ENCODE measurements around the gene NRSN2. TPM values are rescaled to one million over a fixed set of nuclear protein-coding genes. Genes with fewer than 3 reads are reported as not detected.

Gene NRSN2
- total and polyA plus RNA-seq, 2 donors (not counting 3 experiments of a cell fraction or from before 2014, with no cell fraction given), result 36.9 to 64.1 TPM

DNA sequence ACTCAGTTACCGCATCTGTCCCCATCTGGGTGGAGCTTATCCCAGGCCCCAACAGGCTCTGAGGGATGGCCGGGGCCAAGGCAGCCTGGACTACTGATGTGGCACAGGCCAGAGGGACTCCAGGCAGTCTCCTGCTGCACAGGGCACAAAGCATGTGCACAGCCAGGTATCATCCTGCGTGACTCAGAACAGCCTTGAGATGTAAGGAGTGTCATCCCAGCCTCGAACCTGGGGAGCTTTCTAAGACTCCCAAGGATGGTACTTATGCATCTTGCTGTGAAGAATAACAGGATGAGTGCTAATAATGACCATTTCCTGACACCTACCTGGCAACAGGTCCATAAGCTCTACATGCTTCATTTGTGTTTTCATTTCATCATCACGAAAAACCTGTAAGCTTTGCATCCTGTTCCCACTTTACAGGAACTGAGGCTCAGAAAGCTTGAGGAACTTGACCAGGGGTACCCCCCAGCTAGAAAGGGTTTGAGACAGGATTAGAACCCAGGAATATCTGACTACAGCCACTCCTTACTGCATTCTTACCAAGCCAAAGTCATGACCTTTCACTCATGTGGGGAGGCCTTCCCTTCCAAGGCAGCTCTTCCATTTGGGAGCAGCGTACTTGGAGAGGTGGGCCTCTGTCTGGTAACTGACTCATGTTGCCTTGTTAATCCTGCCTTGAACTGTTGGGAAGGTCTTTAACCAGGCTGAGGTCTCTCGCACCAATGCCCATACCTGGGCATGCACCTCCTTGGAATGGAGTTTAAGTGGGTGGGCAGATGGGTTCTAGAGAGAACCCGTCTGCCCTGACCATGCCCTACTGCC is 35.6 kb downstream of the NRSN2 start:
- Histone ChIP-seq H2AFZ (ENCODE audit: low read depth, low read length) (no peak overlapping the region), H3K27me3 (ENCODE audit: control insufficient read depth in 2 of 2, insufficient read depth in 2 of 2, low read length in 2 of 2) (no peaks in the 10 kb centered on the region), H3K79me2 (ENCODE audit: control insufficient read depth, insufficient read depth, low read length) (peaks cover 42% of the 10 kb centered on the region), H4K20me1 (replicated peaks; ENCODE audit: control insufficient read depth, extremely low read depth, insufficient read depth, low read length) (peaks cover 4% of the 10 kb centered on the region), H3K4me3 (replicated peaks in 1 of 3; ENCODE audit: insufficient read depth in 1 of 3, low read depth in 1 of 3, low read length in 3 of 3) (peak overlapping the region in 1 of 3 experiments; percentile 92), H3K9me3 (replicated peaks; ENCODE audit: control insufficient read depth, insufficient read depth, low read length) (no peaks in the 10 kb centered on the region), H3K4me1 (ENCODE audit: control insufficient read depth, extremely low read depth, insufficient read depth, low read length) (peaks cover 6% of the 10 kb centered on the region), H3K27ac (ENCODE audit: insufficient read depth, low read depth, low read length) (no peak overlapping the region), H3K4me2 (ENCODE audit: insufficient read depth, low read length) (peak overlapping the region; percentile 23), H3K36me3 (ENCODE audit: control insufficient read depth in 2 of 2, extremely low read depth in 1 of 2, insufficient read depth in 2 of 2, low read length in 2 of 2) (no peaks in the 10 kb centered on the region), H3K9ac (replicated peaks; ENCODE audit: extremely low read depth, insufficient read depth, low read length) (no peak overlapping the region), H3K9me1 (replicated peaks; ENCODE audit: control insufficient read depth, extremely low read depth, insufficient read depth, low read length) (no peaks in the 10 kb centered on the region)
- intact Hi-C loops (cut with micrococcal nuclease), result loop anchor here (2.0 kb wide), 1 partner anchor 26 kb away; the partner anchor contains the start of gene RBCK1
- DNase-seq (ENCODE audit: low read depth, low spot score) (no peak), FAIRE-seq (no peak)
- BruUV-seq (replicated peaks), result TSS peak; percentile 20
- ChIA-PET CTCF (interaction anchor here (0.8 to 2.6 kb wide), 10 partner anchors 10 to 357 kb away, joined by 3 to 9 read pairs (median 4); partner anchors contain the start of gene RBCK1), POLR2A (interaction anchor here (0.5 kb wide), 1 partner anchor 27 kb away, joined by 7 read pairs; no protein-coding TSS in a partner anchor)
- TF ChIP-seq FOS (IDR thresholded peaks at IDR 0.05; ENCODE audit: borderline replicate concordance, insufficient read depth, low read length), result no peak
- no peak for TF ChIP-seq POLR2AphosphoS5 (IDR thresholded peaks at IDR 0.05; ENCODE audit: insufficient read depth, low read depth, low read length)
- TF ChIP-seq JUN (IDR thresholded peaks at IDR 0.05; ENCODE audit: borderline replicate concordance, insufficient read depth, insufficient read length, low read depth), result no peak
- no peak for TF ChIP-seq POLR2A (IDR thresholded peaks at IDR 0.05; ENCODE audit: low read depth, low read length)
- no peak for TF ChIP-seq GATA2 (IDR thresholded peaks at IDR 0.05; ENCODE audit: insufficient read depth, insufficient read length, low read depth, low read length)
- TF ChIP-seq, protein P1, sequence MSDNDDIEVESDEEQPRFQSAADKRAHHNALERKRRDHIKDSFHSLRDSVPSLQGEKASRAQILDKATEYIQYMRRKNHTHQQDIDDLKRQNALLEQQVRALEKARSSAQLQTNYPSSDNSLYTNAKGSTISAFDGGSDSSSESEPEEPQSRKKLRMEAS (IDR thresholded peaks at IDR 0.05; ENCODE audit: insufficient read depth, insufficient read length), result no peak
- TF ChIP-seq MYC (IDR thresholded peaks at IDR 0.05; ENCODE audit: low read depth, low read length), result no peak
- TF ChIP-seq, protein P2, sequence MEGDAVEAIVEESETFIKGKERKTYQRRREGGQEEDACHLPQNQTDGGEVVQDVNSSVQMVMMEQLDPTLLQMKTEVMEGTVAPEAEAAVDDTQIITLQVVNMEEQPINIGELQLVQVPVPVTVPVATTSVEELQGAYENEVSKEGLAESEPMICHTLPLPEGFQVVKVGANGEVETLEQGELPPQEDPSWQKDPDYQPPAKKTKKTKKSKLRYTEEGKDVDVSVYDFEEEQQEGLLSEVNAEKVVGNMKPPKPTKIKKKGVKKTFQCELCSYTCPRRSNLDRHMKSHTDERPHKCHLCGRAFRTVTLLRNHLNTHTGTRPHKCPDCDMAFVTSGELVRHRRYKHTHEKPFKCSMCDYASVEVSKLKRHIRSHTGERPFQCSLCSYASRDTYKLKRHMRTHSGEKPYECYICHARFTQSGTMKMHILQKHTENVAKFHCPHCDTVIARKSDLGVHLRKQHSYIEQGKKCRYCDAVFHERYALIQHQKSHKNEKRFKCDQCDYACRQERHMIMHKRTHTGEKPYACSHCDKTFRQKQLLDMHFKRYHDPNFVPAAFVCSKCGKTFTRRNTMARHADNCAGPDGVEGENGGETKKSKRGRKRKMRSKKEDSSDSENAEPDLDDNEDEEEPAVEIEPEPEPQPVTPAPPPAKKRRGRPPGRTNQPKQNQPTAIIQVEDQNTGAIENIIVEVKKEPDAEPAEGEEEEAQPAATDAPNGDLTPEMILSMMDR (IDR thresholded peaks at IDR 0.05; ENCODE audit: extremely low read depth in 1 of 2, insufficient read depth in 1 of 2, low read depth in 1 of 2, low read length in 2 of 2), result no peak
- no peak for TF ChIP-seq EZH2 (IDR thresholded peaks at IDR 0.05; ENCODE audit: borderline replicate concordance, low read depth, low read length, severe bottlenecking)
- dilution Hi-C loops (cut with MboI; ENCODE audit: extremely low pct_ligation_motif_present, low sequenced_read_pairs), result no loop called here
